ENCODE measurements around the gene SMTN. TPM values are rescaled to one million over a fixed set of nuclear protein-coding genes. Genes with fewer than 3 reads are reported as not detected.

The SMTN gene
- total RNA-seq, 1 donor from 2014 or later = 138 TPM

DNA sequence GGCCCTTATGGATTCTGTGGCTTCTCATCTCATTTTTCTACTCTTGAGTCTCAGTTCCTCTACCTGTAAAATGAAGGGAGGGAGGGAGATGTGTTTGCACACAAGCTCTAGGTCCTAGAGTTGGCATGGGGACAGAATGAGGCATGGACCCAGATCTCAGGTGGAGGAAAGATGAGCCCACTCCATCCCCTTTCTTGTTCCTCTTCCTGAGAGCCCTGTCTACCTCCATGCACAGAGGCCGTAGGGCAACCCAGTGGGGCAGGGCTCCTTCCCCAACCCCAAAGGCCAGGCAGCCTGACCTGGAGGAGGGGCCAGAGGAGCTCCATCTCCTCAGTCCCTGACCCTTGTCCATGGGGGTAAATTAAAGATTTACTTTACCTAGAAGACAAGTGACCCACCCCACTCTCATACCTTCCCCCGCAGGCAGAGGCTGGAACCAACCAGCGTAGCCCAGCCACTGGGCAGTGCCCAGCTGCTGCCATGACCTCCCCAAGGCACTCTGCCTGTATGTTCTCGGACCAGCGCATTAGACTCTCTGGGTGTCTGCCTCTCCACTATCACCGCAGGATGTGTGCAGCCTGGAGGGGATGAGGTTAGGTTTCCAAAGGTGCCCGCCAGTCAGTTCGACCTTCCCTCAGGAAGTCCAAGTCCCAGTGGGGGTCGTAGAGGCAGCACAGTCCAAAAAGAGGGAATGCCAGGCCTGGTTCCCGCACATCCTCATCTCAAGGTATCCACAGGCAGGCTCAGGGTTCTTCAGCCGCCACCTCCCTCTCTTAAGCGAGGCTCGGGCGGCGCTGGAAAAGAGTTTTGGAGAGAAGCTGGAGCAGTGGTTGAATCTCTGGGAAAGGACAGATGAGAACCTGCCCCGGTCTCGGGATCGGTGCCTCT, 3.0 kb downstream of the SMTN start:
- TF ChIP-seq, protein P1, sequence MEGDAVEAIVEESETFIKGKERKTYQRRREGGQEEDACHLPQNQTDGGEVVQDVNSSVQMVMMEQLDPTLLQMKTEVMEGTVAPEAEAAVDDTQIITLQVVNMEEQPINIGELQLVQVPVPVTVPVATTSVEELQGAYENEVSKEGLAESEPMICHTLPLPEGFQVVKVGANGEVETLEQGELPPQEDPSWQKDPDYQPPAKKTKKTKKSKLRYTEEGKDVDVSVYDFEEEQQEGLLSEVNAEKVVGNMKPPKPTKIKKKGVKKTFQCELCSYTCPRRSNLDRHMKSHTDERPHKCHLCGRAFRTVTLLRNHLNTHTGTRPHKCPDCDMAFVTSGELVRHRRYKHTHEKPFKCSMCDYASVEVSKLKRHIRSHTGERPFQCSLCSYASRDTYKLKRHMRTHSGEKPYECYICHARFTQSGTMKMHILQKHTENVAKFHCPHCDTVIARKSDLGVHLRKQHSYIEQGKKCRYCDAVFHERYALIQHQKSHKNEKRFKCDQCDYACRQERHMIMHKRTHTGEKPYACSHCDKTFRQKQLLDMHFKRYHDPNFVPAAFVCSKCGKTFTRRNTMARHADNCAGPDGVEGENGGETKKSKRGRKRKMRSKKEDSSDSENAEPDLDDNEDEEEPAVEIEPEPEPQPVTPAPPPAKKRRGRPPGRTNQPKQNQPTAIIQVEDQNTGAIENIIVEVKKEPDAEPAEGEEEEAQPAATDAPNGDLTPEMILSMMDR (conservative IDR thresholded peaks at IDR 0.05; ENCODE audit: low read depth, low read length) = no peak
- no peak for DNase-seq (ENCODE audit: low read depth)
- H3K4me3 ChIP-seq (ENCODE audit: low read depth, low read length) = peak overlapping the region; percentile 96

DNA sequence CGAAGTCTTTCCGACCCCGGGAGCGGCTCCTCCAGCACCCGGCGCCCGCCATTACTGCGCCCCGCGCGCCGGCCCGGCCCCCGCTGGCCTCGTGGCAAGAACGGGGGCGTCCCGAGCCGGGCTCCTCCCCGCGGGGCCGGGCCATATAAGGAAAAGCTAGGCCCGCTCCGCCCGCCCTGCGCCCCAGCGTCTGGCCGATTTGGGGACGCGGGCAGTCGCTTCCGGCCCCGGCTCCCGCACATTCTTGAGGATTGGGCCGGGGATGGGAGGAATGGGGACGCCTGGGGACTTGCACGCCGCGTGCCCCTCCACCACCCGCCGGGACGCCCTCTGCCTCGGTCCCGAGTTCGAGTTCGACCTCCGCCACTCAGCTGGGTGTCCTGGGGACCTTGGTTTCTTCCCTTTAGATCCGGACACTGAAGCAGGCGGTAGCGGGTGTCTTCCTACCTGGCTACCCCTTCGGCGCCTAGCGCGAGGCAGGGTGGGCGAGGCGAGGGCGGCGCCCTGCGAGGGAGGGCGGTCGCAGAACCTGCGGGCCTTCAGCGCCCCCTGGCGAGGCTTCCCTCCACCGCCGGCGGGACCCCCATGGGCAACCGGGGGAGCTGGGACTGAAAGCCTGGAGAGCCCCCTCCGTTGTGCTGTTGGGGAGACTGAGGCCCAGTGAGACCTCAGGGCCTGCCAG, 3.8 kb downstream of the SMTN start:
- no peak for DNase-seq (ENCODE audit: low read depth)
- TF ChIP-seq, protein P1 (conservative IDR thresholded peaks at IDR 0.05; ENCODE audit: low read depth, low read length) = peak; percentile 76
- peak overlapping the region; percentile 96 for H3K4me3 ChIP-seq (ENCODE audit: low read depth, low read length)

DNA sequence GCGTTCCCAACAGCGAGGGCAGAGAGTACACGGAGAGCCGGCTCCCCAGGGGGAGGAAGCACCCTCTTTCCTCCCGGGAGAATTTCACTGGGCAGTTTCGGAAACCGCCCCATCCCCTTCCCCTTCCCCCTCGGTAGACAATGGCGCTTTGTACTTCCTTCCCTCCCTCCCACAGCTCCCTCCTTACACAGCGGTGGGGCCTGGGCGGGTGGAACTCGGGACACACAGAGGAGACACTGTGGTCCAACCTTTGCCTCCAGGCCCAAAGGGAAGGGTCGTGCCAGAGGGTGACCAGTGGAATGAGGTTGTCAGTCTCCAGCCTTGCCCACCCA, 4.3 kb downstream of the SMTN start:
- TF ChIP-seq, protein P1 (conservative IDR thresholded peaks at IDR 0.05; ENCODE audit: low read depth, low read length) = no peak
- H3K4me3 ChIP-seq (ENCODE audit: low read depth, low read length) = peak overlapping the region; percentile 96
- no peak for DNase-seq (ENCODE audit: low read depth)

DNA sequence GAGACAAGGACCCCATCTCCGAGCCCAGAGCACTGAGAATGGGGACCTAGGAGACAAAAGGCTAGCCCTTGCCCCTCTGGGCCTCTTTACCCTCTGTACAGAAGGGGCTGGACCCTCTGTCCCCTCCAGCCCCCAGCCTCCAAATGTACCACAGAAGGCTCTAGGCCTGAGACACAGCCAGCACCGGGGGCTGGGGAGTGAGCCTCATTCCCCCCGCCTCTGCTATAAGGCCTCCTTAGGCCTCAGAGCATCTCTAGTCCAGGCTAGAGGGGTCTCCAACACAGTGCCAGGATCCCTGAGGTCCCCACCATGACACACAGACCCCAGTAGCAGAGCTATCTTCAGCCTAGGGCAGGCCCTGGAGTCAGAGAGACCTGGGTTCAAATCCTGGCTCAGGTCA, 4.8 kb downstream of the SMTN start:
- peak overlapping the region; percentile 96 for H3K4me3 ChIP-seq (ENCODE audit: low read depth, low read length)
- no peak for DNase-seq (ENCODE audit: low read depth)
- TF ChIP-seq, protein P1 (conservative IDR thresholded peaks at IDR 0.05; ENCODE audit: low read depth, low read length) = no peak

DNA sequence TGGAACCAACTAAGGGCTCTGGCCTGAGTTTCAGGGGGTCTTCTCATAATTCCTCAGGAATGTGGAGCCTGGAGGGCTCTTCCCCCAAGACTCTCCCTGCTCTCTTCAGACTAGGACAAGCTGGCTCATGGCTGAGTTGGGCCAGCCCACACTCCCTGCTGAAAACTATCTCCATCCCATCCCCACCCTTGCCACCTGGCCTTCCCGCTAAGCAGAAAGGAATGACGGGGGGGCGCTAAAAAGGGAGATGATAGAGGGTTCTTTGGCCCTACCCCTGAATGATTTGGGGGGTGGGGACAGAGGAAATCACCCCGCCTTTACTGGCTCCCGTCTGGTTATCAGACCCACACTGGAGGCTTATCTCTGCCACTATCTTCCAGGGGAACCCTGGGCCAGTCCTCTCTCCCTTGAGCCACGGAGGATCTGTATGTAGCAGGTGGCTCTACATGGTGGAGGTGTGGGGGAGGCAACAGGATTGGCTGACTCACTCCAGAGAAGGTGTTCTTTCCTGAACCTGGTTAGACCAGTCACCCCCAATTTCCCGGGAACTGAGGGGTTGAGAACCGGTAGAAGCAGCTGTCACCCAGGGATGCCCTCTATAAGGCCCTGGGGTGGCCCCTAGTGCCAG, 5.7 kb downstream of the SMTN start:
- TF ChIP-seq, protein P1 (conservative IDR thresholded peaks at IDR 0.05; ENCODE audit: low read depth, low read length) = no peak
- H3K4me3 ChIP-seq (ENCODE audit: low read depth, low read length) = no peak overlapping the region
- no peak for DNase-seq (ENCODE audit: low read depth)

DNA sequence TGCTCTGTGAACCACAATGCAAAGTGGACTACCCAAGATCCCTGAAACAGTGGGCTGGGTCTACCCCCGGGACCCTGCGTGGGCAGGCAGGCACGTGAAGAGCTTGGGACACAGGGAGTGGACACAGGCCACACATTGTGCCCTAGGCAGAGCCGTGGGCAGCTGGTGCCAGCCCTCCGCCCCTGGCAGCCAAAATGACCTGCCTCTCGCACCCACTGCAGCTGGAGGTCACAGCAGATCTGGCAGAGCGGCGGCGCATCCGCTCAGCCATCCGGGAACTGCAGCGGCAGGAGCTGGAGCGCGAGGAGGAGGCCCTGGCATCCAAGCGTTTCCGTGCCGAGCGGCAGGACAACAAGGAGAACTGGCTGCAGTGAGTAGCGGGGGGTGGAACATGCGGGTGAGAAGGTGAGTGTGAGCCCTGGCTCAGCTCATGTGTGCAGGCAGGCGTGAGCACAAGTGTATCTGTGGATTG, 6.7 kb downstream of the SMTN start:
- no peak for DNase-seq (ENCODE audit: low read depth)
- H3K4me3 ChIP-seq (ENCODE audit: low read depth, low read length) = no peak overlapping the region
- TF ChIP-seq, protein P1 (conservative IDR thresholded peaks at IDR 0.05; ENCODE audit: low read depth, low read length) = no peak

All from epithelial cell of proximal tubule (primary cell).